DMS53 treated with DMSO at 0.1 percent for 48 hours (cell line): ENCODE results near the gene OR8H3.
"Not testable (repeated sequence)": the region's sequence is repeated elsewhere in the genome, so short reads cannot be mapped to it uniquely, and the experiment has no call there.

Experiments used
- DNase-seq: peaks from one replicate; lab custom pipeline; 2025; ENCODE audit not compliant: unreplicated experiment; lab: John Stamatoyannopoulos, UW

OR8H3 gene

DNA sequence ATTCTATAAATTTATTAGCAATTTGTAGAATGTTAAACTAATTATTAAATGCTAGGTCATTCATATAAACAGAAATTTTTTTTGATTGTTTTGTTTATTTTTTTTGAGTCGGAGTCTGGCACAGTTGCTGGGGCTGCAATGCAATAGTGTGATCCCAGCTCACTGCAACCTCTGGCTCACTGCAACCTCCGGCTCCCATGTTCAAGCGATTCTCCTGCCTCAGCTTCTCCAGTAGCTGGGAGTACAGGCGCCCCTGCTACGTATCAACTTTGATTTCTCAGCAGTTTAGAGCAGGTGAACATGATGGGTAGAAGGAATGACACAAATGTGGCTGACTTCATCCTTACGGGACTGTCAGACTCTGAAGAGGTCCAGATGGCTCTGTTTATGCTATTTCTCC, at the start of gene OR8H3:
TSS of gene OR8H3 (plus strand) at position 301 of the 400 bp plus-strand sequence. CDS start at position 301, 0 bp downstream.
- DNase-seq, result no peak

- DNase-seq, result no peak
Measured at GRCh38 chr11:56089697-56090096, 32.5 kb upstream of the OR8H3 start.

- no peak for DNase-seq
Measured at GRCh38 chr11:56093008-56093407, 29.2 kb upstream of the OR8H3 start, which contains the start of gene OR8I2. Gene OR8I2, plus strand, starts transcription at chr11:56093308. Its CDS starts 0 bp downstream, at chr11:56093308.

GRCh38 chr11:56103210-56103737, 18.9 kb upstream of the OR8H3 start, which contains the start of gene OR8H2:
Gene OR8H2, plus strand, starts transcription at chr11:56103687. Its CDS starts 1,356 bp downstream, at chr11:56105043.
- DNase-seq, result no peak

DNA sequence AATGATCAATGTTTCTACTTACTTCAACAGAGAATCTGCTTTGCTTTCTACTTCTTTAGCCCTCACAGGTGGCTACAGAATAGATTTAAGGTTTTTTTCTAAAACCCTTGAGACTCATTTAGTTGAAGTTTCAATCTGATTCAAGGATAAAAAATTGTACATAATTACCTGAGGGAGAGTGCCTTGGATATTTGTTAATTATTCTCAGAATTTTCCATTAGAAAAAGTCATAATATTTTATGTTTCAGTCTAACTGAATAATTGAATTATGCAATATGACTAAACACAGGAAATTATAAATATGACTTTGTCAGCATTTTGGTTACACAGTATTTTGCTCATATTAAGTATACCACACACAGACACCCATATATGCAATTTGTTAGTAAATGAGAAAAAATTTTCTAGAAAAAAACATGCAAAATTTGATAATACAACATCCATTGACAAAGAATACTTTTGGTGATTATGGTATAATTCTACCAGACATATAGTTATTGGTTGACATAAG, 18.0 kb downstream of the OR8H3 start, which contains the start of gene OR8J3:
TSS of gene OR8J3 (minus strand) at position 51 of the 511 bp plus-strand sequence. CDS start 2,483 bp downstream, outside the sequence.
- no peak for DNase-seq

GRCh38 chr11:56143681-56144080, 21.5 kb downstream of the OR8H3 start:
- DNase-seq, result not testable (repeated sequence)

- DNase-seq, result no peak
Measured at GRCh38 chr11:56151376-56151775, 29.2 kb downstream of the OR8H3 start.

- DNase-seq, result no peak
Measured at GRCh38 chr11:56152333-56152732, 30.2 kb downstream of the OR8H3 start.

DNA sequence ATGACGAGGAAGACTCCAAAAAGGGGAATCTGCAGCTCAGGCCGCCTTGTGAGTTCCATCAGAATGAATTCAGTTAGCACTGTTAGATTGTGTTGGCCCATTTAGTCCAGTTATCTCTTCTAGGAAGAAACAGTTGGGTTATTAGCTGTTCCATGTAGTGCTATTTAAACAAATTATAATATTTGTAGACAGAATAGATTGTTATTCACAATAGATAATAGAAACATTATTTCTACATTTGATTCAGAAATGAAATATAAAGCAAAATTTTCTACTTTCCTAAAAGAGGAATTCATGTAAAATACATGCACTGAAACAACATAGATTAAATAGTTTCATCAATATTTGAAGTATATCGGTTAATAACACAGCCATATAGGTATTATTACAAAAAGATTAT, 38.0 kb downstream of the OR8H3 start, which contains the start of gene OR8K5:
TSS of gene OR8K5 (minus strand) at position 101 of the 400 bp plus-strand sequence. CDS start at position 101, 0 bp downstream.
- DNase-seq, result no peak

- DNase-seq, result no peak
Measured at GRCh38 chr11:56163804-56164203, 41.6 kb downstream of the OR8H3 start.

DNA sequence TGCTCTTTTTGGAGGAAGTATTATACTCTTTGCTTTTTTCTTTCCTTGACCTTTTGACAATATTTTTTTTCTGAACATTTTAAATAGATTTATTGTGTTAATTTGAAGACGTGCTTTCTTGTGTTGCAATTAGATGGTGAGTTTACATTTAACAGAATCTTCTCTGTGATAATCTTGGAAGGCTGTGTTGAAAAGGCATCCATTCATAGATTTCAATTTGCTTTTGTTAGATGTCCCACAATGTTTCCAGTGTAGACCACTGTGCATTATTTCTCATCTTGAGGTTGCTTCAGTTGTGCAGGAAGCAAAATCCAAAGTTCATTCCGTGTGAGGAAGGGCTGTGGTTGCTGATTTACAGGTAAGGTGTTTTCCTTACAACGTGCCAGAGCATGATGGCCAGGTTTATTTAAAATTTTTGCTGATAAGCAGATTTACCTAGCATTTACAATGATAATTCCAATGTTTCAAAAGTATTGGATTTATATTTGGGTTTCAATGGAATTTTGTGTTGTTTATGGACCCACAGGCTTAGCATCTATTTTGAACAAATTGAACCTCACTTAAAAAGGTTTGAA, 50.2 kb downstream of the OR8H3 start:
- no peak for DNase-seq
